A549 (cell line): ENCODE data around the gene PRSS23.

Experiments
- BHLHE40 ChIP-seq: IDR thresholded peaks from 2 replicates; pipeline ENCODE4 v1.6.1; 2012; ENCODE audit warnings: low read depth, low read length, inconsistent platforms
- POLR2A ChIP-seq: IDR thresholded peaks from 2 replicates; pipeline ENCODE4 v1.6.1; 2012; ENCODE audit warnings: mild to moderate bottlenecking, low read length

- TF ChIP-seq POLR2A (no peak), BHLHE40 (no peak)
Measured at GRCh38 chr11:86804951-86805350, 4.6 kb downstream of the PRSS23 start.
